NCI-H1436 treated with DMSO at 0.1 percent for 48 hours (cell line): ENCODE results near the gene PPP4R3B.
"Not testable (repeated sequence)": the region's sequence is repeated elsewhere in the genome, so short reads cannot be mapped to it uniquely, and the experiment has no call there.

ENCODE experiments used
- DNase-seq: peaks from one replicate; lab custom pipeline; 2025; lab: John Stamatoyannopoulos, UW

The PPP4R3B gene

DNA sequence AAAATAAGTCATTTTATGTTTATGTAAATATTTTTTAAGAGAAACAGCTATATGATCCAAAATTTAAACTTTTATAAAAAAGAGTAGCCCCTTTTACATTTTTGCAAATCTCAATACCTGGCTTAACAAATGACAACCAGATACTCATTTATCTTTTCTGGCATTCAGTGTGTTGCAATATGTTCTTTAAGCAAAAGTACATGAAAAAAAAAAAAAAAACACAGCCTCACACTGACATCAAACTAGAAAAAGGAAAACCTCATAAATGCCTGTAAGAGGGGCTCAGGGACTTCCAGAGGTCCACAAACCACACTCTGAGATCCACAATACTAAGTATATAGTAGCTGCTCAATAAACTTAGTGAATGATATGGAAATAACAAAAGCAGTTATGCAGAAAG lies 21.9 kb downstream of the PPP4R3B start:
- DNase-seq = no peak

GRCh38 chr2:55592130-55592529 lies 25.3 kb downstream of the PPP4R3B start:
- DNase-seq = no peak

DNA sequence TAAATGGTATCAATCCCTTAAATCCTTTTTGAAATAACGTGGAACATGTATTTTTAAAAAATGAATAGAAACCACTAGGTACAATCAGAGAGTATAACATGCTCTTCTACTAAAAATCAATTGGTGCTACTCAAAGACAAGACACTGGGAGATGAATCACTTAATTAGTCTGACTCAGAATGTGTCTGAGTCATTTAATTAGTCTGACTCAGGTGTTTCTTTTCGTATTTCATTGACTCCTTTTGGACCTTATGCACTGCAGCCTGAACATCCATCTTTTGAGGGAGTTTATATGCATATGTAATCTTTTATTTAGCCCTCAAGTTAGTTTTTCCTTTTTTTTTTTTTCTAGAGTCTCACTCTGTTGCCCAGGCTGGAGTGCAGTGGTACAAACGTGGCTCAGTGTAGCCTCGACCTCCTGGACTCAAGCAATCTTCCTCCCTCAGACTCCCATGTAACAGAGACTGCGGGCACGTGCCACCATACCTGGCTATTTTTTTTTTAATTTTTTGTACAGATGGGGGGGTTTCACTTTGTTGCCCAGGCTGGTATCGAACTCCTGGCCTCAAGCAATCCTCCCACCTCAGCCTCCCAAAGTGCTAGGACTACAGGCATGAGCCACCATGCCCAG lies 26.5 kb downstream of the PPP4R3B start:
- peak; percentile 24 for DNase-seq

DNA sequence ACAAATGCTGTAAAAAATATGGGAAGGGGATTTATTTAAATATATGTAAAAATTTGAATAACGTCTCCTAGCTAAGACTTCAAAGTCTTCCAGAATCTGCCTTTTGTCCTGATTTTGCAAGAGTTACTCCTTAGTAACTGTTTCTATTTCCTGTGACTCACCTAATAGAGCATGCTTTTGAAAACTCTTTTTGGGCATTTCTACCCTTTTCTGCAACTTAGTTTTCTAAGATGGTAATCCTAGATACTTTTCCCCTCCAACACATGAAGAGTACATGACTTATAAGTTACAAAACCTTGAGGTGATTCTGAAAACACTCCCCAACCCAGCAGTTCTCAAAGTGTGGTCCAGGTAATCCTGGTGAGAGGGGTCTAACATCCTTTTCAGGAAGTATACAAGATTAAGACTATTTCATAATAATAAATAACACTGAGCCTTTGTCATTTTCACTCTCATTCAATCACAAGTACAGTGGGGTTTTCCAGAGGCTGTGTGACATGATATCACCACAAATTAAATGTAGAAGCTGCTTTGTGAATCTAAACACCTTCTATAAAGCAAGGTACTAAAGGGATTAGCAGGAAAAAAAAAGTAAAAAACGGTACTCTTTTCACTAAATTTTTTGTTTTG lies 31.9 kb downstream of the PPP4R3B start:
- no peak for DNase-seq

DNA sequence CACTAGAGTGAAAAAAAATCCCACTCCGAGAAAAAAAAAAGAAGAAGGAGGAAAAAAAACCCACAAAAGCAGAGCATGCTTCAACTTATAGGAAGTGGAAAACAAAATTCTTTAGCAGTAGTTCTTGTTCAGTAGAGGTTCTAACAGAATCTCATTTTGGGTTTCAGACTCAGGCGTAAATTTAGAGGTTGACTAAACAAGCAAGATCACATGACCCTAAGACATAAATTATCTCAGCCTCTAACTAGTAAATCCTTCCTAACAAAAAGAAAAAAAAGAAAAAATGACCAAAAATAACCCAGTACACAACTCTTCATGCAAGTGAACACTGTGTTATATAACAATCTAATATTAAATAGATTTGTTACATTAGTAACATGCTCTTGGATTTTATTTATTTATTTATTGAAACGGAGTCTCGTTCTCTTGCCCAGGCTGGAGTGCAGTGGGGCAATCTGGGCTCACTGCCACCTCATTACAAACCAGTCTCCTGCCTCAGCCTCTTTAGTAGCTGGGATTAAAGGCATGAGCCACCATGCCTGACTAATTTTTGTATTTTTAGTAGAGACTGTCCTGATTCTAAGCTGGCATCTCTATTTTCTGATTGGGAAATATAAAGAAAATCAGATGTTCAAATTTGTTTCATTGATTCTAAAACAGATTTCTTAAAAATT lies 35.4 kb downstream of the PPP4R3B start:
- no peak for DNase-seq

- no peak for DNase-seq
Measured at GRCh38 chr2:55581435-55581834, 36.0 kb downstream of the PPP4R3B start.

GRCh38 chr2:55569002-55569401 lies 48.4 kb downstream of the PPP4R3B start:
- not testable (repeated sequence) for DNase-seq

DNA sequence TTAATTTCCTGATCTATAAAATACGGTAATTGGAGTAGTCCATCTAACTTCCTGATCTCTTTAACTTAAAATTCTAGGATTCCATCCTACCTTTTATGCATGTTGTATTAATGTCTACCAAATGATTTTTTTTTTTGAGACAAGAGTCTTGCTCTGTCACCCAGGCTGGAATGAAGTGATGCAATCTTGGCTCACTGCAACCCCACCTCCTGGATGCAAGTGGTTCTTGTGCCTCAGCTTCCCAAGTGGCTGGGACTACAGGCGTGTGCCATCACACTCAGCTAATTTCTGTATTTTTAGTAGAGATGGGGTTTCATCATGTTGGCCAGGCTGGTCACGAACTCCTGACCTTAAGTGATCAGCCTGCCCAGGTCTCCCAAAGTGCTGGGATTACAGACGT lies 50.1 kb downstream of the PPP4R3B start:
- DNase-seq = no peak

DNA sequence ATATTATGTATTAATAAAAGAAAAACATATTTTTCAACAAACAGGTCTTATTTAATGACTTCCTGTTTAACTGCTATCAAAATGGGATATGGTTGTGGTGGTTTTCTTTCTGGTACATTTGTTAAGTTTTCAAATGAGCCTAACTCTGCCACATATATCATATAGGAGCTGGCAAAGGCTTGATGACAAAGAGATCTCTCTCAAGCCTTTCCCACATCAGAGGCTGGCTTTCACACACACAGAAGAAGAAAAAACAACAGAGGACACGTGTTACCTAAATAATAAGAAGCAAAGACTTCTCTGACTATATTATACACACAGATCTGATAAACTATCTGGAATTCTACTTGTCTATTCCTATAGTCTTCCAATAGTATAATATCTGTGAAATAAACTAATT lies 51.8 kb downstream of the PPP4R3B start:
- no peak for DNase-seq

- no peak for DNase-seq
Measured at GRCh38 chr2:55560855-55561254, 56.6 kb downstream of the PPP4R3B start.

- DNase-seq = no peak
Measured at GRCh38 chr2:55556809-55557208, 60.6 kb downstream of the PPP4R3B start.

DNA sequence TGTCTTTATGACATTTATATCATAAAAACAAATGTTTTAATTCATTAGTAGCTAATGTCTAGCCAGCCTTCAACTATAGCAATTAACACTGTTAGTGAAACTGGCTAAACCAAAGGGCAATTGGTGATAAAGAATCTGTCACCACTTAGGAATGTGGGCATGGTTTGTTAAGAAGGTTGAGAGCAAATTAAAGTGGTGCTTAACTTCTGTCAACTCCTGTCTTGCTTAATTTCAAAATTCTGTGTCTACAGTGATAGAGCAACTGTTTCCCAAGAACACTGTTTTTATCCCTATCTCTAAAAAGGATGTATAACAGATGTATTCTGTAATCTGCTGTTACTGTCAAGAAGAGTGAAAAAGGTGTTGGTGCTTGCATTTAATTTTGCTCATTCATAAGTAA lies 61.4 kb downstream of the PPP4R3B start:
- DNase-seq = no peak

GRCh38 chr2:55553321-55553720 lies 64.1 kb downstream of the PPP4R3B start:
- no peak for DNase-seq

- DNase-seq = no peak
Measured at GRCh38 chr2:55550368-55551102, 66.9 kb downstream of the PPP4R3B start.

DNA sequence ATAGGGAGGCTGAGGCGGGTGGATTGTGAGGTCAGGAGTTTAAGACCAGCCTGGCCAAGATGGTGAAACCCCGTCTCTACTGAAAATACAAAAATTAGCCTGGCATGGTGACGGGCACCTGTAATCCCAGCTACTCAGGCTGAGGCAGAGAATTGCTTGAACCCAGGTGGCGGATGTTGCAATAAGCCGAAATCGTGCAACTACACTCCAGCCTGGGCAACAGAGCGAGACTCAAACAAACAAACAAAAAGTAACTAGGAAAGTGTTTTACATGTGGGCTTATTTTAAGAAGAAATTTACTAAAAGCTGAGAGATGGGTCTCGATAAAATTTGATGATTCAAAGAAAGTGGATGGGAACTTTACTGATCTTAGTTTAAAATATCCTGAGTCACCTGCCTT lies 69.7 kb downstream of the PPP4R3B start:
- not testable (repeated sequence) for DNase-seq

- no peak for DNase-seq
Measured at GRCh38 chr2:55547001-55547400, 70.4 kb downstream of the PPP4R3B start.

DNA sequence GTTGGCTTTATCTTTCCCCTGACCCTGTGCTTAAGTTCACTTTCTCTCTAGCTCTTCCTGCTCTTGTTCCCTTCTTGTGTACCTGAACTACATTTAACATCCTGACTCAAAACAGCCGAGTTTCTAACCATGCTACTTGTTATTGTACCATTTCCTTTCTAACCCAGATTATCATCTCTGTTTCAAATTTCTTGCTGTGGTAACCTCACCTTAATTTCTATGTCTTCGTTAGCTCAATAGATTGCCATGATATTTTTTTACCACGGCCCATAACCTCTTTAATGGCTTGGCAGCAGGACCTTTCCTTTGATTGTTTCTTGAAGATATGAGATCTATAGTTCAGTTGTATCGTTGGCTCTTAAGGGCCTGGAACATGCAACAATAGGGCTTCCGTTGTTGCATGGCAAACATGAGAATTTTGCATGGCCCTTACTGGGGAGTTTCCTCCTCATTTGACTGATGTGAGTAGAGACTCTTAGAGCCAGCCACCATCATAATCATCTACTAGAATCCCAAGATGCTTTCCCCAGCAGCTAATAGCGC lies 86.8 kb downstream of the PPP4R3B start:
- no peak for DNase-seq

DNA sequence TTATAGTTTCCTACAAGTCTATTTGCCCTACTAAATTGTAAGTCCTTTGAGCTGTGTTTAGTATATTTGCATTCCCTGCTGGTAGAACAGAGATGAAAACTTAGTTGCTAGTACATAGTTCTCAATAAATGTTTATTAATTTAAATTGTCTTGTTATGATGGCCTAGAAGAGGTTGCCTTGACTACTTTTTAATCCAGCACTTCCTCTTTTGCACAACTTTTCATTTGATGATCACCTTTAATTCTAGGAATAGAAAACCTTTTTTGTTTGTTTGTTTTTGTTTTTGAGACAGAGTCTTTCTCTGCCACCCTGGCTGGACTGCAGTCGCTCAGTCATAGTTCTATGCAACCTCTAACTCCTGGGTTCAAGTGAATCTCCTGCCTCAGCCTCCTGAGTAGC lies 91.2 kb downstream of the PPP4R3B start:
- DNase-seq = no peak

DNA sequence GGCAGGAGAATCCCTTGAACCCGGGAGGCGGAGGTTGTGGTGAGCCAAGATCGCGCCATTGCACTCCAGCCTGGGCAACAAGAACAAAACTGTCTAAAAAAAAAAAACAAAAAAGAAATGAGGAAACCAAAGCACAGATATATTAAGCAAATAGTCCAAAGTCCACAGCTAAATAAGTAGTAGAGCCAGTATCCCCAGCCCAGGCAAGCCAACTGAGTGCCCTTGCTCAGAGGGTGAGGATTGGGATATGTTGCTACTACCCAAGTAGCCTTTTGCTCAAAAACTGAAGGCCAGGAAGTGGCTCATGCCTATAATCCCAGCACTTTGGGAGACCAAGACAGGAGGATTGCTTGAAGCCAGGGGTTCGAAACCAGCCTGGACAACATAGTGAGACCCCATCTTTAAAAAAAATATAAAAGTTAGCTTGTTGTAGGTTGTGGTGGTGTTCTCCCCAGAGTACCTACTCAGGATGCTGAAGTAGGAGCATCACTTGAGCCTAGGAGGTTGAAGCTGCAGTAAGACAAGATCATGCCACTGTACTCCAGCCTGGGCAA lies 92.5 kb downstream of the PPP4R3B start:
- no peak for DNase-seq

- no peak for DNase-seq
Measured at GRCh38 chr2:55519938-55520885, 97.2 kb downstream of the PPP4R3B start.

- DNase-seq = no peak
Measured at GRCh38 chr2:55518841-55519165, 98.6 kb downstream of the PPP4R3B start.
